Measurements from ENCODE around the gene CERS3. TPM values are rescaled to one million over a fixed set of nuclear protein-coding genes. Genes with fewer than 3 reads are reported as not detected.

Gene CERS3
- total RNA-seq, 2 experiments from 2014 or later = 0.60 to 0.62 TPM

GRCh38 chr15:100438570-100438969 is 90.2 kb downstream of the CERS3 start:
- H3K9me3 Mint-ChIP-seq = no peaks in the 10 kb centered on the region
- POLR2A ChIA-PET = no interaction called here
- no peak overlapping the region for H3K27ac Mint-ChIP-seq

GRCh38 chr15:100437261-100437660 is 91.5 kb downstream of the CERS3 start:
- H3K4me3 Mint-ChIP-seq = no peak overlapping the region
- H3K4me1 Mint-ChIP-seq = peaks cover 2% of the 10 kb centered on the region
- no peaks in the 10 kb centered on the region for H3K36me3 Mint-ChIP-seq (ENCODE audit: low read depth)
- ChIA-PET POLR2A (no interaction called here), CTCF (interaction anchor here (0.6 kb wide), 1 partner anchor 161 kb away, joined by 3 read pairs; no protein-coding TSS in a partner anchor)
- no peaks in the 10 kb centered on the region for H3K9me3 Mint-ChIP-seq
- no peaks in the 10 kb centered on the region for H3K27me3 Mint-ChIP-seq
- H3K27ac Mint-ChIP-seq = no peak overlapping the region
- DNase-seq = no peak

More at GRCh38 chr15:100438570-100438969, 90.2 kb downstream of the CERS3 start:
- CTCF ChIA-PET = interaction anchor here (1.0 kb wide), 1 partner anchor 14 kb away, joined by 3 read pairs; no protein-coding TSS in a partner anchor
- no peaks in the 10 kb centered on the region for H3K27me3 Mint-ChIP-seq
- H3K4me3 Mint-ChIP-seq = no peak overlapping the region
- H3K36me3 Mint-ChIP-seq (ENCODE audit: low read depth) = no peaks in the 10 kb centered on the region
- DNase-seq = no peak
- H3K4me1 Mint-ChIP-seq = peaks cover 2% of the 10 kb centered on the region

- CTCF ChIA-PET = no interaction called here
- Mint-ChIP-seq H3K4me1 (peaks cover 2% of the 10 kb centered on the region), H3K27ac (no peak overlapping the region), H3K27me3 (no peaks in the 10 kb centered on the region), H3K4me3 (no peak overlapping the region), H3K36me3 (ENCODE audit: low read depth) (no peaks in the 10 kb centered on the region), H3K9me3 (no peaks in the 10 kb centered on the region)
- no peak for DNase-seq
- POLR2A ChIA-PET = no interaction called here
These were observed 94.2 kb downstream of the CERS3 start for GRCh38 chr15:100434561-100434960.

- ChIA-PET POLR2A (no interaction called here), CTCF (no interaction called here)
- H3K27ac Mint-ChIP-seq = no peak overlapping the region
- no peaks in the 10 kb centered on the region for H3K36me3 Mint-ChIP-seq (ENCODE audit: low read depth)
- DNase-seq = no peak
- H3K27me3 Mint-ChIP-seq = no peaks in the 10 kb centered on the region
- H3K4me1 Mint-ChIP-seq = peaks cover 2% of the 10 kb centered on the region
- no peaks in the 10 kb centered on the region for H3K9me3 Mint-ChIP-seq
- H3K4me3 Mint-ChIP-seq = no peak overlapping the region
These were observed 94.7 kb downstream of the CERS3 start for GRCh38 chr15:100434038-100434437.

GRCh38 chr15:100433304-100433703 is 95.4 kb downstream of the CERS3 start:
- H3K9me3 Mint-ChIP-seq = no peaks in the 10 kb centered on the region
- H3K4me3 Mint-ChIP-seq = no peak overlapping the region
- no peaks in the 10 kb centered on the region for H3K4me1 Mint-ChIP-seq
- CTCF ChIA-PET = interaction anchor here (1.1 kb wide), 1 partner anchor 10 kb away, joined by 5 read pairs; no protein-coding TSS in a partner anchor
- no peak overlapping the region for H3K27ac Mint-ChIP-seq
- POLR2A ChIA-PET = no interaction called here
- no peaks in the 10 kb centered on the region for H3K27me3 Mint-ChIP-seq
- no peaks in the 10 kb centered on the region for H3K36me3 Mint-ChIP-seq (ENCODE audit: low read depth)
- no peak for DNase-seq

GRCh38 chr15:100430411-100430810 is 98.3 kb downstream of the CERS3 start:
- no peak overlapping the region for H3K4me3 Mint-ChIP-seq
- ChIA-PET POLR2A (no interaction called here), CTCF (no interaction called here)
- no peaks in the 10 kb centered on the region for H3K4me1 Mint-ChIP-seq
- DNase-seq = no peak
- H3K27ac Mint-ChIP-seq = no peak overlapping the region
- H3K27me3 Mint-ChIP-seq = no peaks in the 10 kb centered on the region
- no peaks in the 10 kb centered on the region for H3K9me3 Mint-ChIP-seq
- H3K36me3 Mint-ChIP-seq (ENCODE audit: low read depth) = no peaks in the 10 kb centered on the region

GRCh38 chr15:100429116-100429728 is 99.5 kb downstream of the CERS3 start:
- no peak for DNase-seq
- ChIA-PET POLR2A (no interaction called here), CTCF (no interaction called here)
- no peaks in the 10 kb centered on the region for H3K27me3 Mint-ChIP-seq
- no peaks in the 10 kb centered on the region for H3K36me3 Mint-ChIP-seq (ENCODE audit: low read depth)
- H3K4me3 Mint-ChIP-seq = no peak overlapping the region
- H3K9me3 Mint-ChIP-seq = peaks cover 4% of the 10 kb centered on the region
- no peaks in the 10 kb centered on the region for H3K4me1 Mint-ChIP-seq
- H3K27ac Mint-ChIP-seq = no peak overlapping the region

- Mint-ChIP-seq H3K9me3 (peaks cover 12% of the 10 kb centered on the region), H3K27me3 (no peaks in the 10 kb centered on the region), H3K36me3 (ENCODE audit: low read depth) (no peaks in the 10 kb centered on the region), H3K27ac (no peak overlapping the region), H3K4me3 (no peak overlapping the region), H3K4me1 (no peaks in the 10 kb centered on the region)
- DNase-seq = no peak
- ChIA-PET CTCF (no interaction called here), POLR2A (no interaction called here)
These were observed 101.8 kb downstream of the CERS3 start for GRCh38 chr15:100426937-100427336.

GRCh38 chr15:100405179-100405578 is 123.6 kb downstream of the CERS3 start:
- Mint-ChIP-seq H3K9me3 (peaks cover 9% of the 10 kb centered on the region), H3K27ac (no peak overlapping the region), H3K27me3 (peaks cover 5% of the 10 kb centered on the region), H3K36me3 (ENCODE audit: low read depth) (no peaks in the 10 kb centered on the region), H3K4me1 (peaks cover 3% of the 10 kb centered on the region), H3K4me3 (no peak overlapping the region)
- ChIA-PET POLR2A (interaction anchor here (0.6 kb wide), 1 partner anchor 12 kb away, joined by 3 read pairs; no protein-coding TSS in a partner anchor), CTCF (no interaction called here)
- DNase-seq = no peak

- no peak overlapping the region for H3K4me3 Mint-ChIP-seq
These were observed 127.8 kb downstream of the CERS3 start for GRCh38 chr15:100400996-100401395.

GRCh38 chr15:100394736-100395440 is 133.9 kb downstream of the CERS3 start:
- Mint-ChIP-seq H3K4me1 (peaks cover under 1% of the 10 kb centered on the region), H3K27me3 (no peaks in the 10 kb centered on the region), H3K27ac (no peak overlapping the region), H3K36me3 (ENCODE audit: low read depth) (no peaks in the 10 kb centered on the region), H3K4me3 (no peak overlapping the region), H3K9me3 (no peaks in the 10 kb centered on the region)
- DNase-seq = no peak
- ChIA-PET POLR2A (no interaction called here), CTCF (no interaction called here)

More at GRCh38 chr15:100400996-100401395, 127.8 kb downstream of the CERS3 start:
- Mint-ChIP-seq H3K27ac (no peak overlapping the region), H3K4me1 (peaks cover 6% of the 10 kb centered on the region), H3K36me3 (ENCODE audit: low read depth) (no peaks in the 10 kb centered on the region), H3K9me3 (peaks cover 3% of the 10 kb centered on the region), H3K27me3 (peaks cover 5% of the 10 kb centered on the region)
- no peak for DNase-seq
- CTCF ChIA-PET = no interaction called here
- POLR2A ChIA-PET = no interaction called here

- DNase-seq = no peak
- Mint-ChIP-seq H3K4me1 (no peaks in the 10 kb centered on the region), H3K27me3 (no peaks in the 10 kb centered on the region), H3K9me3 (no peaks in the 10 kb centered on the region), H3K27ac (no peak overlapping the region), H3K4me3 (no peak overlapping the region), H3K36me3 (ENCODE audit: low read depth) (no peaks in the 10 kb centered on the region)
- POLR2A ChIA-PET = interaction anchor here (0.6 kb wide), 1 partner anchor 12 kb away, joined by 3 read pairs; no protein-coding TSS in a partner anchor
- CTCF ChIA-PET = no interaction called here
These were observed 135.7 kb downstream of the CERS3 start for GRCh38 chr15:100393008-100393407.

- no peak for DNase-seq
- Mint-ChIP-seq H3K27me3 (peaks cover 1% of the 10 kb centered on the region), H3K4me1 (no peaks in the 10 kb centered on the region), H3K4me3 (no peak overlapping the region), H3K9me3 (peaks cover 16% of the 10 kb centered on the region), H3K27ac (no peak overlapping the region), H3K36me3 (ENCODE audit: low read depth) (no peaks in the 10 kb centered on the region)
- CTCF ChIA-PET = no interaction called here
- POLR2A ChIA-PET = no interaction called here
These were observed 143.3 kb downstream of the CERS3 start for GRCh38 chr15:100385300-100386050.

All from activated CD4-positive, alpha-beta T cell treated with anti-CD3 and anti-CD28 coated beads, Interleukin-2, amount 10 ng/mL, durations not matched to agents 7 days and 5 days (primary cell).